Activated CD8-positive, alpha-beta memory T cell treated with anti-CD3 and anti-CD28 coated beads for 36 hours (primary cell): ENCODE measurements around the gene HHEX. TPM values are rescaled to one million over a fixed set of nuclear protein-coding genes. Genes with fewer than 3 reads are reported as not detected.
"Not testable (repeated sequence)": the region's sequence is repeated elsewhere in the genome, so short reads cannot be mapped to it uniquely, and the experiment has no call there.

ENCODE experiments used
- CTCF ChIA-PET: fragments of 350-600 bp; sonication (Branson Sonifier 250); formaldehyde crosslinking; loops from one replicate; lab custom pipeline; 2021; ENCODE audit warnings: antibody characterized with exemption; lab: Charles Lee
- POLR2A ChIA-PET: fragments of 350-600 bp; sonication (Branson Sonifier 250); formaldehyde crosslinking; loops from one replicate; lab custom pipeline; 2021; ENCODE audit warnings: antibody characterized with exemption; lab: Charles Lee
- total RNA-seq, 2 experiments: library from RNA; stranded (reverse); gene quantifications; one replicate each; pipeline ENCODE4 v1.2.3, GENCODE V29; 2021

Gene HHEX
- total RNA-seq, 2 experiments from 2014 or later = 0.10 to 0.19 TPM

GRCh38 chr10:92722349-92722748 is 32.6 kb downstream of the HHEX start:
- ChIA-PET CTCF (no interaction called here), POLR2A (no interaction called here)

- POLR2A ChIA-PET = no interaction called here
- CTCF ChIA-PET = no interaction called here
These were observed 37.4 kb downstream of the HHEX start for GRCh38 chr10:92727141-92727540.

GRCh38 chr10:92727550-92727949 is 37.8 kb downstream of the HHEX start:
- CTCF ChIA-PET = no interaction called here

GRCh38 chr10:92729886-92730285 is 40.1 kb downstream of the HHEX start:
- ChIA-PET POLR2A (no interaction called here), CTCF (no interaction called here)

More at GRCh38 chr10:92727550-92727949, 37.8 kb downstream of the HHEX start:
- POLR2A ChIA-PET = no interaction called here

GRCh38 chr10:92732958-92733357 is 43.2 kb downstream of the HHEX start:
- POLR2A ChIA-PET = no interaction called here
- CTCF ChIA-PET = no interaction called here

DNA sequence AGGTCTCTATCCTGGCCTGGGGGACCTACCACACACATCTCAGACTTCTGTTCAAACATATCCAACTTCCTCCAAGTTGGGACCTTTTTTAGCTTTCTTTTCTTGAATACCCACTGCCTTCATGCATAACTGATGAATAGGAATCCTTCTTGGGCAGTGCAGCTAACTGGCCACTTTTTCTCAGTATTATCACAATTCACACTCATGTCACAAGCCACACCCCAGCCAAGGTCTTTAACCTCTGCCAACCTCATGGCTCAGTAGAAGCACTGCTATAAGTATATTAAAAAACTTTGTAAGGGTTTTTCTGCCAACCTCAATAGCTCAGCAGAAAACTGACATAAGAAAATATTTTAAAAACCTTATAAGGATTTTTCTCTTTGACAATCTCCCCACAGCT is 44.5 kb downstream of the HHEX start:
- POLR2A ChIA-PET = no interaction called here
- CTCF ChIA-PET = no interaction called here

GRCh38 chr10:92735938-92736337 is 46.2 kb downstream of the HHEX start:
- CTCF ChIA-PET = no interaction called here
- POLR2A ChIA-PET = no interaction called here

DNA sequence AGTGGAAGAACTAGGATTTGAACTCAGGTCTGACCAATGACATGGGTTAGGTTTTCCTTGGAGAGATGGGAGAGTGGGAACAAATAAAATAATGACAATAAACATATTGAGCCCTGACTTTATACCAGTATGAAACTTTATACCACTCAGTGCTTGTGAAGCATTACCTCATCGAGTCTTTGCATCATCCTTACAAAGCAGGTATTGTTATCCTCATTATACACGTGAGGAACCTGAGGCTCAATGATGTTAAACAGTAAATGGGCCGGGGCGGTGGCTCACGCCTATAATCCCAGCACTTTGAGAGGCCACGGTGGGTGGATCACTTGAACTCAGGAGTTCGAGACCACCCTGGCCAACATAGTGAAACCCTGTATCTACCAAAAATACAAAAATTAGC is 47.7 kb downstream of the HHEX start:
- CTCF ChIA-PET = no interaction called here
- POLR2A ChIA-PET = no interaction called here

DNA sequence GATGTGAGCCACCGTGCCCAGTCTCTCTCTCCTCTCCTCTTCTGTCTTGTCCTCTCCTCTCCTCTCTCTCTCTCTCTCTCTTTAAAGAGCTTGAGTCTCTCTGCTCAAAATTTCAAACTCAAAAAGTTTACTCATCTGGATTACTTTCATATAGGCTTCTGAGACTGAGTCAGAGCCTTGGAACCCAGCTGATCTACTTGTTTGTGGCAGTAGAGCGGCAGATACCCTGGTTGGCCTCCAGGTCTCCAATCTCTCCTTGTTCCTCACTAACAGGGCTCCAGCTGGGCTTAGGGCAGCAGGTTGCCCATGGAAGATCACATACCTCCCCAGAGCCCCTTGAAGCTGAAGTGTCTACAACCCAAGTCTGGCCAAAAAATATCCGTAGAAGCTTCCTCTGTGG is 51.0 kb downstream of the HHEX start:
- POLR2A ChIA-PET = no interaction called here
- CTCF ChIA-PET = no interaction called here

- CTCF ChIA-PET, POLR2A ChIA-PET: not testable (repeated sequence)
These were observed 52.0 kb downstream of the HHEX start for GRCh38 chr10:92741741-92742140.

DNA sequence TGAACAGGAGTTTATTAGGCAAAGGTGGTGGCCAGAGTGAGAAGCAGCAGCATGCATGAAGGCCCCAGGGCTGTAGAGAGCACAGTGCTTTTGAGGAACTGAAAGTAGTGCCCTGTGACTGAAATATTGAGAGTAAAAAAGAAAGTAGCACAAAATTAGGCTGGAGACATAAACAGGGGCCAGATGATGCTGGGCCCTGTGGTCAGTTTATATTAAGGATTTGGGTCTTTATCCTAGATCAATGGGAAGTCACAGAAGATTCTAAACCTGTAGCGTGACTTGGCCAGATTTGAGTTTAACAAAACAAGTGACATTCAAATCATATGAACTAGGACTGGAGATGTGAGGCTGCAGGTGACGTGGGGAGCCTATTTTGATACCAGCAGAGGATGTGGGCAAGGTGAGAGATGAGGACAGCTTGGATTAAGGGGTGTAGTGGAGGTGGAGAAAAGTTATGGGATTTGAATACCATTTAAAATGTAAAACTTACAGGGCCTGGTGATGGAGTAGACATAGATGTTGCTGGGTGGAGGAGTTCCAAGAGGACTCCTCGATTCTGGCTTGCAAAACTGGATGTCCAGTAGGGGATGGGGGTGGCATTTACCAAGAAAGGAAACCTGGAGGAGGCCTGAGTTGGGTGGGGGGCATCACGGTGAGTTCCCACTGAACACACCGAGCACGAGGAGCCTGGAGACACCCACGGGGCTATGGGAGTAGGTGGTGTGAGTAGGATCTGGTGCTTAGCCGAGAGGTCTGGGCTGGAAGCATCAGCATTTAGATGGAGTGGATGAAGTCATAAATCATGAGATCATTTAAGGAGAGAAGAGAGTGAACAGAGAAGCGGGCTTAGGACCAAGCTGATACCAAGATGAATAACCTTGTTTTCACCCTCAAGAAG is 52.8 kb downstream of the HHEX start:
- POLR2A ChIA-PET = no interaction called here
- CTCF ChIA-PET = no interaction called here

Other genes starting within 250 kb of the HHEX start
- 10 to 100 TPM; 43.4 to 44.1 TPM for gene IDE, start 115.9 kb upstream of the HHEX start, total RNA-seq
- 10 to 100 TPM; 40.5 to 40.7 TPM for gene KIF11, start 96.8 kb upstream of the HHEX start, total RNA-seq
- gene EXOC6, start 158.6 kb downstream of the HHEX start, total RNA-seq = 10 to 100 TPM; 11.6 to 12.4 TPM